K562 (cell line): ENCODE results near the gene ZNF77. TPM values are rescaled to one million over a fixed set of nuclear protein-coding genes. Genes with fewer than 3 reads are reported as not detected.

Experiments used
- CTCFL ChIP-seq: IDR thresholded peaks from 2 replicates; pipeline ENCODE4 v1.6.1; 2011; ENCODE audit warnings: borderline replicate concordance, low read depth, mild to moderate bottlenecking, moderate library complexity, low read length; ENCODE audit not compliant: insufficient read depth, poor library complexity, severe bottlenecking
- GTF2E2 ChIP-seq: fragments of 200-800 bp; sonication (Bioruptor generic); IDR thresholded peaks from 2 replicates; pipeline ENCODE4 v1.6.1; 2016; ENCODE audit warnings: missing genetic modification characterization, missing compliant biosample characterization
- HDAC3 ChIP-seq: fragments of 450-650 bp; IDR thresholded peaks from 2 replicates; pipeline ENCODE4 v1.6.1; 2018; ENCODE audit warnings: borderline replicate concordance, mild to moderate bottlenecking, moderate library complexity; ENCODE audit not compliant: partially characterized antibody
- HINFP ChIP-seq: fragments of 450-650 bp; conservative IDR thresholded peaks from 2 replicates; pipeline ENCODE4 v1.6.1; 2016; ENCODE audit warnings: missing genetic modification characterization, low read depth, mild to moderate bottlenecking, control low read depth, missing compliant biosample characterization
- JUN ChIP-seq, 2 experiments: sonication (generic) in 1 of 2; formaldehyde crosslinking in 1 of 2; IDR thresholded peaks; 2 replicates each; pipeline versions ENCODE4 v1.6.1 to v1.8.0; 2012 to 2022; ENCODE audit warnings: borderline replicate concordance in 2 of 2, mild to moderate bottlenecking in 2 of 2, improper control_type of control experiment in 1 of 2, low read depth in 1 of 2, low read length in 1 of 2, missing genetic modification reagents in 1 of 2
- PRPF4 ChIP-seq: fragments of 200-400 bp; formaldehyde crosslinking; IDR thresholded peaks from one replicate; pipeline ENCODE4 v1.6.1; 2017; ENCODE audit warnings: low read length, low read depth, mild to moderate bottlenecking; ENCODE audit not compliant: insufficient read depth, poor library complexity, severe bottlenecking
- XRCC3 ChIP-seq: fragments of 450-650 bp; IDR thresholded peaks from 2 replicates; pipeline ENCODE4 v1.6.1; 2017; ENCODE audit warnings: mild to moderate bottlenecking, moderate library complexity
- ZBTB7A ChIP-seq: IDR thresholded peaks from 2 replicates; pipeline ENCODE4 v1.6.1; 2011; ENCODE audit warnings: low read depth, mild to moderate bottlenecking, low read length, moderate library complexity, borderline replicate concordance; ENCODE audit not compliant: control insufficient read depth
- ZFP30 ChIP-seq: fragments of 250-450 bp; sonication (Bioruptor Pico); IDR thresholded peaks from 2 replicates; pipeline ENCODE4 v1.8.0; 2022; ENCODE audit warnings: moderate library complexity, mild to moderate bottlenecking, inconsistent platforms, borderline replicate concordance
- ZNF174 ChIP-seq: fragments of 250-450 bp; sonication (Bioruptor Pico); IDR thresholded peaks from 2 replicates; pipeline ENCODE4 v1.4.0; 2020; ENCODE audit warnings: mild to moderate bottlenecking
- ZNF23 ChIP-seq: fragments of 250-450 bp; sonication (Bioruptor Pico); IDR thresholded peaks from 2 replicates; pipeline ENCODE4 v1.4.0; 2020; ENCODE audit warnings: mild to moderate bottlenecking
- ZNF324 ChIP-seq: fragments of 250-450 bp; sonication (Bioruptor Pico); IDR thresholded peaks from 2 replicates; pipeline ENCODE4 v1.4.0; 2020; ENCODE audit warnings: mild to moderate bottlenecking
- ZNF41 ChIP-seq: fragments of 250-450 bp; sonication (Bioruptor Pico); conservative IDR thresholded peaks from 2 replicates; pipeline ENCODE4 v1.4.0; 2020; ENCODE audit warnings: mild to moderate bottlenecking
- ZNF644 ChIP-seq: fragments of 200-800 bp; sonication (Bioruptor generic); IDR thresholded peaks from 2 replicates; pipeline ENCODE4 v1.6.1; 2016; ENCODE audit warnings: low read depth, missing genetic modification characterization, missing compliant biosample characterization
- polyA plus RNA-seq, 8 experiments: library from polyadenylated mRNA; depleted of rRNA in 4 of 8; stranded (reverse) in 5 of 8; unstranded in 3 of 8; fragments of >200 nt; fragmentation: Nextera tagmentation in 2 of 8; fragmentation: Illumina TruSeq in 1 of 8; extraction: Ambion mirVana in 2 of 8; extraction: Trizol in 1 of 8; gene quantifications; 2 replicates each; pipeline versions ENCODE4 v1.2.1 to v1.2.3, GENCODE V29; 2011 to 2014; ENCODE audit warnings: inconsistent platforms in 1 of 8, missing spikeins in 1 of 8
- total RNA-seq, 7 experiments: library from RNA; depleted of rRNA in 6 of 7; stranded (reverse); fragments of >200 nt in 6 of 7; fragmentation: Illumina TruSeq in 2 of 7; extraction: Trizol in 2 of 7; gene quantifications; 2 replicates each; pipeline versions ENCODE4 v1.2.1 to v1.2.3, GENCODE V29; 2011 to 2021; ENCODE audit warnings: low replicate concordance in 1 of 7
- TF ChIP-seq, protein P1 (sequence below), 2 experiments: IDR thresholded peaks; 2 replicates each; pipeline ENCODE4 v1.6.1; 2012; ENCODE audit warnings: improper control_type of control experiment in 2 of 2, low read depth in 2 of 2, low read length in 2 of 2, borderline replicate concordance in 1 of 2
- TF ChIP-seq, protein P2 (sequence below): fragments of 450-650 bp; formaldehyde crosslinking; IDR thresholded peaks from 2 replicates; pipeline ENCODE4 v1.4.0; 2020; ENCODE audit warnings: mild to moderate bottlenecking, mixed read lengths

Gene ZNF77
- total and polyA plus RNA-seq, 9 of the 15 experiments (the other 6 are each of a cell fraction or from before 2014, with no cell fraction given) = 4.3 to 14.5 (median 7.7) TPM

DNA sequence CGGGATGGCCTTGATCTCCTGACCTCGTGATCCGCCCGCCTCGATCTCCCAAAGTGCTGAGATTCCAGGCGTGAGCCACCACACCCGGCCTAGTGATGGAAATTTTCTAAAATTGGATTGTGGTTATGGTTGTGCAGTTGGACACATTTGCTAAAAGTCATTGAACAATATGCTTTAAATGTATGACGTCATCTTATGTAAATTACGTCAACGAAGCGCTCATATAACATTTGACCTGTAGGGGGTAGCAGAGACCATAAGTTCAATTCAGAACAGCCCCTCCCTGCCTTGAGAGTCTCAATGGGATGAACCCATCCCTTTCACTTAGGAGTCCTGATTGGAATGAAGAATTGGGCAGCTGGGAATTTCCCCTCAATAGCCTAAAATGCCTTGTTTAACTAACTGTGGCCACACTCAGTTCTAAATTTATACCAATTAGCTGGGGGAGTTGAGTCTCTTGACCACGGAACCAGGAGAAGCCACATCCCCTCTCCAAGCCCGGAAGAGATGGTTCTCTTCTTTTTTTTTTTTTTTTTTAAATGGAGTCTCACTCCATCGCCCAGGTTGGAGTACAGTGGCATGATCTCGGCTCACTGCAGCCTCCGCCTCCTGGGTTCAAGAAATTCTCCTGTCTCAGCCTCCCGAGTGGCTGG is 17.4 kb upstream of the ZNF77 start (continued):
- TF ChIP-seq, protein P1, sequence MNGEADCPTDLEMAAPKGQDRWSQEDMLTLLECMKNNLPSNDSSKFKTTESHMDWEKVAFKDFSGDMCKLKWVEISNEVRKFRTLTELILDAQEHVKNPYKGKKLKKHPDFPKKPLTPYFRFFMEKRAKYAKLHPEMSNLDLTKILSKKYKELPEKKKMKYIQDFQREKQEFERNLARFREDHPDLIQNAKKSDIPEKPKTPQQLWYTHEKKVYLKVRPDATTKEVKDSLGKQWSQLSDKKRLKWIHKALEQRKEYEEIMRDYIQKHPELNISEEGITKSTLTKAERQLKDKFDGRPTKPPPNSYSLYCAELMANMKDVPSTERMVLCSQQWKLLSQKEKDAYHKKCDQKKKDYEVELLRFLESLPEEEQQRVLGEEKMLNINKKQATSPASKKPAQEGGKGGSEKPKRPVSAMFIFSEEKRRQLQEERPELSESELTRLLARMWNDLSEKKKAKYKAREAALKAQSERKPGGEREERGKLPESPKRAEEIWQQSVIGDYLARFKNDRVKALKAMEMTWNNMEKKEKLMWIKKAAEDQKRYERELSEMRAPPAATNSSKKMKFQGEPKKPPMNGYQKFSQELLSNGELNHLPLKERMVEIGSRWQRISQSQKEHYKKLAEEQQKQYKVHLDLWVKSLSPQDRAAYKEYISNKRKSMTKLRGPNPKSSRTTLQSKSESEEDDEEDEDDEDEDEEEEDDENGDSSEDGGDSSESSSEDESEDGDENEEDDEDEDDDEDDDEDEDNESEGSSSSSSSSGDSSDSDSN (IDR thresholded peaks at IDR 0.05; ENCODE audit: borderline replicate concordance in 1 of 2, low read depth in 2 of 2, low read length in 2 of 2) = no peak
- TF ChIP-seq ZNF324 (CRISPR knock-in tag) = no peak
- no peak for TF ChIP-seq HINFP
- TF ChIP-seq PRPF4 = no peak
- TF ChIP-seq ZNF23 (CRISPR knock-in tag) = no peak
- TF ChIP-seq ZNF174 (CRISPR knock-in tag) = no peak
- peak; percentile 73; the same call in 1 of the 2 replicates for TF ChIP-seq ZNF644
- TF ChIP-seq CTCFL = no peak
- no peak for TF ChIP-seq ZNF41
- TF ChIP-seq, protein P2, sequence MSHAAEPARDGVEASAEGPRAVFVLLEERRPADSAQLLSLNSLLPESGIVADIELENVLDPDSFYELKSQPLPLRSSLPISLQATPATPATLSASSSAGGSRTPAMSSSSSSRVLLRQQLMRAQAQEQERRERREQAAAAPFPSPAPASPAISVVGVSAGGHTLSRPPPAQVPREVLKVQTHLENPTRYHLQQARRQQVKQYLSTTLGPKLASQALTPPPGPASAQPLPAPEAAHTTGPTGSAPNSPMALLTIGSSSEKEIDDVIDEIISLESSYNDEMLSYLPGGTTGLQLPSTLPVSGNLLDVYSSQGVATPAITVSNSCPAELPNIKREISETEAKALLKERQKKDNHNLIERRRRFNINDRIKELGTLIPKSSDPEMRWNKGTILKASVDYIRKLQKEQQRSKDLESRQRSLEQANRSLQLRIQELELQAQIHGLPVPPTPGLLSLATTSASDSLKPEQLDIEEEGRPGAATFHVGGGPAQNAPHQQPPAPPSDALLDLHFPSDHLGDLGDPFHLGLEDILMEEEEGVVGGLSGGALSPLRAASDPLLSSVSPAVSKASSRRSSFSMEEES (CRISPR knock-in tag) = peak; percentile 11; the same call in 1 of the 2 replicates
- TF ChIP-seq JUN (IDR thresholded peaks at IDR 0.05; ENCODE audit: borderline replicate concordance, low read depth, low read length) = peak; percentile 100
- TF ChIP-seq JUN (CRISPR knock-in tag; IDR thresholded peaks at IDR 0.05; ENCODE audit: borderline replicate concordance) = peak; percentile 85; the same call in 1 of the 2 replicates
- TF ChIP-seq HDAC3 = no peak
- no peak for TF ChIP-seq GTF2E2 (tag)
- TF ChIP-seq XRCC3 = no peak
- TF ChIP-seq ZFP30 (CRISPR knock-in tag) = no peak
- peak; percentile 92 for TF ChIP-seq ZBTB7A
